NCI-H2081 treated with DMSO at 0.1 percent for 48 hours (cell line): ENCODE results near the gene UIMC1.
"Not testable (repeated sequence)": the region's sequence is repeated elsewhere in the genome, so short reads cannot be mapped to it uniquely, and the experiment has no call there.

Experiments
- DNase-seq: peaks from one replicate; lab custom pipeline; 2025; lab: John Stamatoyannopoulos, UW

The UIMC1 gene

GRCh38 chr5:176883700-176884570 is 122.6 kb downstream of the UIMC1 start:
- no peak for DNase-seq

GRCh38 chr5:176882567-176882903 is 124.0 kb downstream of the UIMC1 start:
- no peak for DNase-seq

- DNase-seq = no peak
Observed at GRCh38 chr5:176881816-176882566, 124.6 kb downstream of the UIMC1 start.

GRCh38 chr5:176881021-176881749 is 125.4 kb downstream of the UIMC1 start:
- no peak for DNase-seq

- no peak for DNase-seq
Observed at GRCh38 chr5:176880366-176881020, 126.1 kb downstream of the UIMC1 start.

GRCh38 chr5:176879663-176880361 is 126.8 kb downstream of the UIMC1 start:
- no peak for DNase-seq

- DNase-seq = no peak
Observed at GRCh38 chr5:176878906-176879662, 127.5 kb downstream of the UIMC1 start.

- DNase-seq = no peak
Observed at GRCh38 chr5:176878463-176878862, 128.1 kb downstream of the UIMC1 start.

- no peak for DNase-seq
Observed at GRCh38 chr5:176877793-176878331, 128.7 kb downstream of the UIMC1 start.

- DNase-seq = no peak
Observed at GRCh38 chr5:176876506-176877431, 129.8 kb downstream of the UIMC1 start.

GRCh38 chr5:176875783-176876505 is 130.6 kb downstream of the UIMC1 start:
- no peak for DNase-seq

GRCh38 chr5:176875014-176875550 is 131.5 kb downstream of the UIMC1 start:
- no peak for DNase-seq

GRCh38 chr5:176874198-176874780 is 132.3 kb downstream of the UIMC1 start:
- DNase-seq = no peak

GRCh38 chr5:176873541-176874172 is 132.9 kb downstream of the UIMC1 start:
- no peak for DNase-seq

- not testable (repeated sequence) for DNase-seq
Observed at GRCh38 chr5:176873011-176873410, 133.6 kb downstream of the UIMC1 start.

- DNase-seq = not testable (repeated sequence)
Observed at GRCh38 chr5:176872586-176872985, 134.0 kb downstream of the UIMC1 start.

- not testable (repeated sequence) for DNase-seq
Observed at GRCh38 chr5:176870644-176871043, 135.9 kb downstream of the UIMC1 start.
